Measurements from ENCODE around the gene GNAQ.

DNA sequence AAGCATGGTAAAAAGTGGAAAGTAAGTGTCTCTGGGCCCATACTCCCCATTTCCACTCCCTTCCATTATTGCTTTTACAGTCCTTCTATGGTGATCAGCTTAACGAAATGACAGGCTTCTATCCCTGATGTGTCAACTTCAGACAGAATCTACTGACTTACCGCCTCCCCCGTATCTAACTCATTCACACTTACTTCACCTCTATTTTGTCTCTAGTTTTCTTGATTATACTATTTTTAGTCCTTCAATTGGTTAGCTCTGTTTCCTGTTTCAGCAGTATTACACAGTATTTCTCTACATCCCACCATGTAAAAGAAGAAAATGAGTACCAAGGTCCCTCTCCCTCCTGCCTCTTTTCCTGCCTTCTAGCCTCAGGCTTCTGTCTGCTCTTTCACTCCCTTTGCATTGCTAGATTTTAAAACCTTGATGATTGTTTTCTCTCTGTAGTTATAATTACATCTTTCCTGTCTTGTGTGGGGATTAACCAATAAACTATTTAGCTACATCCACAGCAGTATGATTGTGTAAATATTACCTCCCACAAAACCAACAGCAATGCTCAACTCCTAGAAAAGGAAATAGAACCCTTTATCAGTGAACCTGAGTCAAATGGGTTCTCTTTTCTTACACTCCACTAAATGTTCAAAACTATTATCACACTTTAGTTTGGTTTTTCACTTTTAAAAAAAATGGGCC lies 53.4 kb downstream of the GNAQ start:
- TF ChIP-seq CTCF (conservative IDR thresholded peaks at IDR 0.05 in 1 of 2, IDR thresholded peaks at IDR 0.05 in 1 of 2; ENCODE audit: low read depth in 1 of 2, low read length in 2 of 2): no peak
- no peak for TF ChIP-seq EZH2 (IDR thresholded peaks at IDR 0.05; ENCODE audit: low read length, missing control alignments)

Data from fibroblast of lung (primary cell).